CD4-positive, alpha-beta T cell treated with Interferon alpha-2 for 1 hour (primary cell): ENCODE data around the gene GAMT.

Experiments
- DNase-seq, 2 donors: peaks; one replicate each; pipeline ENCODE4 v3.0.0-alpha.2; 2020 to 2022

Gene GAMT

GRCh38 chr19:1362387-1363257 is 38.7 kb downstream of the GAMT start:
- no peak for DNase-seq

DNA sequence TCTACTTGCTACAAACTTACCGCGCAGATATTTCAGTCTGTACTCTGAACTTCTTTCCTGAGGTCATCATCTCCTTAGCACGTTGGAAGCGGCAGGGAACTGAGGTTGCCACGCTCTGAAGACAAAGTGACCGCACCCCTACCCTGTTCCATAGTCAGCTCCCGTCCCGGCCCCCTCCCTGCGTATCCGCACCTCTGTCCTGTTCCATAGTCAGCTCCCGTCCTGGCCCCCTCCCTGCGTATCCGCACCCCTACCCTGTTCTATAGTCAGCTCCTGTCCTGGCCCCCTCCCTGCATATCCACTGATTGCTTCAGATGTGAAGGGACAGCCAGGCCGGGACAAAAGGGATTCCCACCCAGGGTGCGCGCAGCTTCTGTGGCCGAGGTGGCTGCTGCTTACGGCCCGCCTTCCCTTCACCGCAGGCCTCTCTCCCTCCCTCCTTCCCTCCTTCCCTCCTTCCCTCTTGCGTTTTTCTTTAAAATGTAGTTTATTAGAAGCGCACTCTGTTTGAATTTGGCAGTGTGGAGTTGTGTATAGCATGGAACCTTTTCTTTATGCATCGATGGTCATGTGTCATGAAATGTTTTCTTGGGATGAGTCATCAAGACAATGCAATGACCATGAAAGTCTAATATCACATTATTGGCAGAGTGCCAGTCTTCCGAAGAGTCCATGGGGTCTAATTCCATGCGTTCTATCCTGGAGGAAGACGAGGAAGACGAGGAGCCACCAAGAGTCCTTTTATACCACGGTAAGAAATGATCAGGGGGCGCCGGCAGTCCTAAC is 39.5 kb downstream of the GAMT start:
- no peak for DNase-seq

- DNase-seq, result no peak
Observed at GRCh38 chr19:1360818-1361461, 40.4 kb downstream of the GAMT start.

GRCh38 chr19:1360126-1360817 is 41.1 kb downstream of the GAMT start:
- no peak for DNase-seq

GRCh38 chr19:1357531-1358109 is 43.7 kb downstream of the GAMT start:
- DNase-seq, result no peak

DNA sequence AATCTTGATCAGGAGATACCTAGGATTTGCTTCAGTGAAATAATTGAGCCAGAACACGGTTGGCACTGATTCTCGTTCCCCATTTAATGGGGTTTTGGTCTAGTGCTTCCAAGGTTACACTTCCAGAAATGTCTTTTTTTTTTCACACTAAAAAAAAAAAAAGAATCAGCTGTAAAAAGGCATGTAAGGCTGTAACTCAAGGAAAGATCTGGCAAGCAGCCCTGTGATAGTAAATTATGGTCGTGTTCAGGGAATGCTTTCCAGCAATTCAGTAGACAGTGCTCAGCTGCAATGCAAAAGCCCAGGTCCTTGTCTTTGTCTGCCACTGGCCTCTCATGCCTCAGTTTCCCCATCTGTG is 44.9 kb downstream of the GAMT start:
- DNase-seq, result no peak

GRCh38 chr19:1355568-1356507 is 45.5 kb downstream of the GAMT start:
- DNase-seq, result no peak

GRCh38 chr19:1354970-1355567 is 46.3 kb downstream of the GAMT start:
- no peak for DNase-seq

- no peak for DNase-seq
Observed at GRCh38 chr19:1353144-1353543, 48.2 kb downstream of the GAMT start.

DNA sequence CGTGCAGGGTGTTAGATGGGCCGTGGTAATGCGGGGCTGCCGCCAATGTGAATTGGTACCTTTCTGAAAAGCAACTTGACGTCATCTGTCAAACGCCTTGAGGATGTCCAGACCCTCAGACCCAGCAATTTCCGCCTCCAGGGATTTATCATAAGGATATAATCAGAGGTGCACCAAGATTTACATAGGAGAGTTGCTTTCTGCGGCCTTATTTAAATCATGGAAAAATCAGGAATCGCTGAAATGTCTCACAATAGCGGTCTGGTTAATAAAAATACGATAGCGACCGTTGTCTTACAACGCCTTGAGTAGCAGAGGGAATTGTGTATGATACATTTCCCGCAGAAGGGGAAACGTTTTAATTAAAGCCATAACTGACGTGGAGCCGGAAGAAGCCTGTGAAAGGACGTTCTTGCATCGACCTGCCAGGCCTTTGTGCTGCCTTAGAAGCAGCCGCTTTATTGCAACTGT is 49.9 kb downstream of the GAMT start:
- no peak for DNase-seq

DNA sequence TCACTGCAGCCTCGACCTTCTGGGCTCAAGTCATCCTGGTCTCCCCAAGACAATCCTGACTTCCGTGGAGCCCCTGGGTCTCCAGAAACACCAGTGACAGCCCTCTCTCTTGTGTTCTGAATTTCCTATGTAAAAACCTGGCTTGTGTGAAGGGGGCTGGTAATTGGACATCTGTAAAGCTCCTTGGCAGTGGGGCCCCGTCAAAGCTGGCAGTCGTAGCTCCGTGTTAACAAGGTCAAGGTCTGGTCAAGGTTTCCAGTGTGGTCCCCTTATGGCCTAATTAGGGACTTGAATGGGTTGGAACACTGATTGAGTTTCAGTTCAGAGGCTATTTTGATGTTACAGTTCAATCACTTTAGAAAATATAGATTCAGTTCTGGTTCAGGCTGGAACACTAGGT is 50.5 kb downstream of the GAMT start:
- DNase-seq, result no peak

DNA sequence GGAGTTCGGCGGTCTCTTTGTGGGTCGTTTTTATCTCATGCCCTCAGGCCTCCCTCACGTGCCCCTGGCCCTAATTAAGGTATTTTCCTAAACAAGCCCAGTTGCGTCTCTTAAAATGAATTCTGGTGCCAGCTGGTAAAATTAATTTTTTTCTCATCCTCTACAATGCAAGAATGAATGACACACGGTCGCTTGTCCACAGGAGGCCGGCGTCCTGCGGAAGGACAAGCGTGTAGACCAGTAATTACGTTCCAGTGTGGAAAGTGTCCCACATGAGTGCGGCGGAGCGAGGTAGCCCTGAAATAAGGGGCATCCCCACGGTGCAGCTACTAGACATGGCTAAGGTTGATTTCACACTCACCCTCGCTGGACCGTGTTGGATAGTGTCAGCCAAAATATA is 52.1 kb downstream of the GAMT start:
- no peak for DNase-seq
